Glomerular visceral epithelial cell (primary cell): ENCODE measurements around the gene PAN2.
"Not testable (repeated sequence)": the region's sequence is repeated elsewhere in the genome, so short reads cannot be mapped to it uniquely, and the experiment has no call there.

Experiments
- DNase-seq: peaks from one replicate; pipeline ENCODE4 v3.0.0-alpha.2; 2016; ENCODE audit errors: extremely low spot score

PAN2 gene

GRCh38 chr12:56333679-56334489 lies at the start of gene PAN2:
Gene PAN2 (minus strand): TSS chr12:56334000. CDS start chr12:56333094, 906 bp downstream.
- peak; percentile 97 for DNase-seq

GRCh38 chr12:56382611-56383010 lies 48.8 kb upstream of the PAN2 start:
- no peak for DNase-seq

DNA sequence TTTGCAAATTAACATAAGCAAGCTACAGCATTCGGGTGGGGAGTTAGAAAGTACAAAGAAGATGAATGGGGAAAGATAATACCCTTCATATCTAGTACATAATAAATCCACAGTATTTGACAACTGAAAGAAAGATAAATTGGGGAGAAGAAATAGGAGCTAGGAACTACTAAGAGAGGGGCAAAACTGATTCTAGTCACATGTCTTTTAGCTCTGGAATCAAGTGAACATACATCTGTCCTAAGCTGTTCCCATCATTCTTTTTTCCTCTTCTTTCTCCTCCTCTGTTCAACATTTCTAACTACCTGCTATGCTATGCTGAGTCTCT lies 44.2 kb upstream of the PAN2 start:
- DNase-seq = no peak

DNA sequence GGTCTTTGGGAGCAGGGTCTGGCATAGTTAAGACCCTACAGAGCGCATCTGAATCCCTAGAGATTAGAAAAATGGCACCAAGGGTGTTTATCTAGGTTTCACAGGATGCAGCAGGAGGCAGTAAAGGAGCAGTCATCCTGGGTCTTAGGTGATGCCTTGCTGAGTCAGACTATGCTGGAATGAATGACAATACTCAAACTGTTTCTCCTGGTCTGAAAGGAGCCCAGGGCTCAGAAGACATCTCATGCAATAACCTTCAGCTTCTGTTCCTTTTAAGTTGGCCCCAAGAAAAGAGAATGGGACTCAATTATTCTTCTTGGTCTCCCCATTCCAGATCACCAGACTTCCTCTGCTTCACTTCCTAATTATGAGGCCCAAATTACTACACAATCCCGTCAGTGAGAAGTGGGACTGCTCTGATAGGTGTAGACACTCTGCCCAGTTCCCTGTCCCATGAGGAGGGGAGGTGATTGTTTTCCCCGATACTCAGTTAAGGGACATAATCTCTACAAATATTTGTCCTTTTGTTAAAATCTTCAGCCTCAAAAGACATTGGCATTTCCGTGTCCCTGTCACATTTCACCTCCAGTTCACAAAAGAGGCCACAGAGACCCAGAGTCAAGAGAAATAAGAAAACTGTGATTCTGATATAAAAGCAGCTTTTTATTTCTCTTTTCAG lies 43.6 kb upstream of the PAN2 start:
- peak; percentile 15 for DNase-seq

- DNase-seq = no peak
Measured at GRCh38 chr12:56375598-56376434, 42.0 kb upstream of the PAN2 start.

DNA sequence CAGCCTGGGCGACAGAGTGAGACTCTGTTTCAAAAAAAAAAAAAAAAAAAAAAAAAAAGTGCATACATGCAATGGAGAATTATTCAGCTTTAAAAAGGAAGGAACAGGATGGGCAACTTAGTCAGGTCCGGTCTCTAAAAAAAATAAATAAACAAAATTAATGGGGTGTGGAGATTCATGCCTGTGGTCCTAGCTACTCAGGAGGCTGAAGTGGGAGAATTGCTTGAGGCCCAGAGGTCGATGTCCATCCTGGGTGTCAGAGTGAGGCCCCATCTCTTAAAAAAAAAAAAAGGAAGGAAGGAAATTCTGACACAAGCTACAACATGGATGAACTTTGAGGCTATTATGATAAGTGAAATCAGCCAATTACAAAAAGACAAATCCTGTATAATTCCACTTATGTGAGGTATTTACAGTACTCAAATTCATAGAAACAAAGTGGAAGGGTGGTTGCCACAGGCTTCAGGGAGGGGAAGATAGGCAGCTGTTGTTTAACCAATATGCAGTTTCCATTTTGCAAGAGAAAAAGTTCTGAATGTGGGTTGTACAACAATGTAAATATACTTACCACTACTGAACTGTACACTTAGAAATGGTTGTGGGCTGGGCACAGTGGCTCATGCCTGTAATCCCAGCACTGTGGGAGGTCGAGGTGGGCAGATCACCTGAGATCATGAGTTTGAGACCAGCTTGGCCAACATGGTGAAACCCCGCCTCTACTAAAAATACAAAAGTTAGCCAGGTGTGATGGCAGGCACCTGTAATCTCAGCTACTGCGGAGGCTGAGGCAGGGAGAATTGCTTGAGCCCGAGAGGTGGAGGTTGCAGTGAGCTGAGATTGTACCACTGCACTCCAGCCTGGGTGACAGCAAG lies 41.2 kb upstream of the PAN2 start:
- no peak for DNase-seq

- DNase-seq = no peak
Measured at GRCh38 chr12:56373515-56373914, 39.7 kb upstream of the PAN2 start.

DNA sequence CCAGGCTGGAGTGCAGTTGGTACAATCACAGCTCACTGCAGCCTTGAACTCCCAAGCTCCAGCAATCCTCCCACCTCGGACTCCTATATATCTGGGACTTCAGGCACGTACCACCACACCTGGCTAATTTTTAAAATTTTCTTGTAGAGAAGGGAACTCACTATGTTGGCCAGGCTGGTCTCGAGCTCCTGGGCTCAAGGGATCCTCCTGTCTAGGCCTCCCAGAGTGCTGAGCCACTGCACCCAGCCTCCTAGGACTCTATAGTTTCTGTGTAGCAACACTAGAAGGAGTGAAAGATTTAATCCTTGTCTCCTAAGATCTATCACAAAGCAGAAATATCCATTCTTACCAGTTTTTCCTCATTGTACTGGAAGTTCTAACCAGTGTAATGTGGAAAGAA lies 33.1 kb upstream of the PAN2 start:
- no peak for DNase-seq

DNA sequence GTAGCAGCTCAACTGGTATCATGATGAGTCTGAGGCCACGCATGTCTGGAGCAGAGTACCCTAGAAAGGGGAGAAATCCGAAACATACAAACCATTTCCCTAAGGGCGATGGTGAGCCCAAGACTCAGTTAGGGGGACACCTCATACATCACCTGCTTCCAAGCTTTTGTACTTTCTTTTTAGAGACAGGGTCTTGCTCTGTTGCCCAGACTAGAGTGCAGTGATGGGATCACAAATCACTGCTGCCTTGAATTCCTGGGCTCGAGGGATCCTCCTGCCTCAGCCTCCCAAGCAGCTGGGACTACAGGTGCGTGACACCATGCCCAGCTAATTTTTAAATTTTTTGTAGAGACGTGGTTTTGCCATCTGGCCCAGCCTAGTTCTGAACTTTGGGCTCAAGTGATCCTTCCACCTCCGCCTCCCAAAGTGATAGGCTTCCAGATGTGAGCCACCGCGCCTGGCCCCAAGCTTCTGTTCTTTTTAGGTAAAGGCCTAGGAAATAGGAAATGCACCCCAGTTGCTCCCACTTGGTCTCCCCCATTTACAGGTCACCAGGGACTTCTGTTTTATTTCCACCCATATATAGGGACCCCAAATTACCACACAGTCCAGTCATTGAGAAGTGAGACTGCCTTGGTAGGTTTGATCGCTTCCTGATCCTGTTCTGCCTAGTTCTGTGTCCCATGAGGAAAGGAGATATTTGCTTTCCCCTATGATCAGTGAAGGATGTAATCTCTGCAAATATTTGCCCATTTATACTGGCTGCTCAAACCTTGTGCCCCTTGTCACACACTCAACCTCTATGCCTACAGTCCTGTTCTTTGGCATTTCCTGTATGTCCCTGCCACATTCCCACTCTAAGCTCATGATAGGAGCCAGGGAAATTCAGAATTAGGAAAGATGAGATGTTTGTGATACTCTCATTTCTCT lies 28.6 kb upstream of the PAN2 start, which contains the start of gene APOF:
TSS of gene APOF (minus strand) at position 728 of the 930 bp plus-strand sequence. CDS start at position 616, 112 bp downstream.
- DNase-seq = no peak

- no peak for DNase-seq
Measured at GRCh38 chr12:56361487-56362129, 27.8 kb upstream of the PAN2 start.

DNA sequence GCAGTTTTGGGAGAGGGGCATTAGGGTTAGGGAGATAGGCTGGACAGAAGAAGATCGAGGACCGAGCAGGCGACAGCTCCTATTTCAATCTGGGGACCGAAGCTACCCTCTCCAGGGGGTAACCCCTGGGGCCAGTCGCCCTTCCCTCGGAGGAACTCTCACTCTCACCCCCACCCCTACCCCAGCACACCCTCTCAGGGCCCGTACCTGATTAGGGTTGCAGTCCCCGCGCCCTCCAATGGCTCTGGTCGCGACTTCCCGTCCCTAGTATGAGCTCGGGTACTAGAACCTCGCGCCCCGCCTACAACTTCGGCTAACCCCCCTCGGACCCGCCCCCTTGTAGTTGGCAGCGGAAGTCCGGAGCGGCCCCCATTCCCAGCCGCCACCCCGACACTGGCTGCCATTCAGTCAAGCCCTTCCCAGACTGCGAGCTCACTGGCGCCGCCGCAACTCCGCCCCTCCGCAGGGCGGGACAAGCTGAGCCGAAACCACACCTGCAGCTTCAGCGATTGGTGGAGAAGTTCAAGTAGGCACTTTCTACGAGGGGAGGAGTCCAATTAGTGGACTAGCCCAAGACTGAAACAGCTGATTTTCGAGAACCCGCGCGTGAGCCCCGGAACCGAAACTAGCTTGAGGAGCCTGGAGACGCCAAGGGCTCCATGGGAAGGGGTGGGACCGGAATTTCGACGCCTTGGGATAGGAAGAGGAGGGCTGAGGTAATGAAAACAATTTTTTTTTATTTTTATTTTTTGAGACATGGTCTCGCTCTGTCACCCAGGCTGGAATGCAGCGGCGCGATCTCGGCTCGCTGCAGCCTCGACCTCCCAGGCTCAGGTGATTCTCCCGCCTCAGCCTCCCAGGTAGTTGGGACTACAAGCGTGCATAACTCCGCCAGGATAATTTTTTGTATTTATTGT lies 26.3 kb upstream of the PAN2 start, which contains the start of gene STAT2:
TSS of gene STAT2 (minus strand) at position 257 of the 917 bp plus-strand sequence. CDS start 3,536 bp downstream, outside the sequence.
- peak; percentile 100 for DNase-seq

- DNase-seq = peak; percentile 54
Measured at GRCh38 chr12:56358836-56359532, 25.2 kb upstream of the PAN2 start.

DNA sequence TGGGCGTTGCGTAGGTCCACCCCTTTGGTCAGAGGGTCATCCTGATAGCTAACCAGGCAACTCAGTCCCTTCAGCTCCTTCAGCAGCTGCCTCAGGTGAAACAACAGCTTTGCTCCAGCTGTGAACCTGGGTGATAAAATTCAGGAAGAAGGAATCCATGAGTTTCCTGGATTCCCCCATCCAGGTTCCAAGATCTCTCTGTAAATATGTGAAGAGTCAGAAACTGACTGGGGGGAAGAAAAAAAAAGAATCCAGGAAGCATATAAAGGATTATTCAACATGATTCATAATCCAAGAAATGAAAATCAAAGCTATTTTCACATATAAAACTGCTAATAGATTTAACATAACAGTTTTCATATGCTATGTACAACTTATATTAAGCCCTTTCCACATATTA lies 17.5 kb upstream of the PAN2 start:
- no peak for DNase-seq

DNA sequence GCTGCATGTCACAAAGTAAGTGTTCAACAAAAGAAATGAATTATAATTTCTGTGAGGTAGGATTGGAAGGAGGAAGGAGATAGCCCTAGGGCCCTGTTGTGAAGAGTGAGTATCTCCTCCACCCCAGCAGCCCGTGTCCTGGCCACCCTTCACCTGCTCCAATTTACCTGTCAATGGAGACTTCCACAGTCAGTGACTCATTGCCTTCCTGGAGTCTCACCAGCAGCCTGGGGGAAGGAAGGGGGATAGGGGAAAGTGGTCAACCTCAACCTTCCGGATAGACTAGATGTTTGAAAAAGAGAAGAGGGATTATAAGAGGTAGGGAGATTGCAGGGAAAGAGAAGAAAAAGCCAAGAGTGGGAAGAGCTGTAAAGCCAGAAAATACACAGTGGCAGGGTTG lies 16.9 kb upstream of the PAN2 start:
- no peak for DNase-seq

- DNase-seq = no peak
Measured at GRCh38 chr12:56348776-56349175, 15.0 kb upstream of the PAN2 start.

- not testable (repeated sequence) for DNase-seq
Measured at GRCh38 chr12:56347255-56347654, 13.5 kb upstream of the PAN2 start.

DNA sequence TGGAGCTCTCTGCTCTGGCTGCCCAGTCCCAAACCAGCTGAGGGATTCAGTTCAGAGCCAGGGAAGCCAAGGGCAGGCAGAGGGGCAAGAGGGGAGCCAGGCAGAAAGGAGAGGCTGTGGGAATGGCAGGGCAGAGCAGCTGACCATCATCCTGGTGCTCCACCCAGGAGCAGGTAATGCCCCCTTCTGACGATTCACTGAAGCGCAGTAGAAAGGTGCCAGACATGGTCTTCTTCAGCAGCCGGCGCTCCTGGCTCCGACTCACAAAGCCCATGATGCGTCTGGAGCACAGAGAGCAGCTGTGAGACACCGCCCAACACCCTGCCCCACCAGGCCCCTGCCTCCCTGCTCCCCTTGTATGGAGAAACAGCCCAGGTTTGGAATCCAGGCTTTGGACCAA lies 12.9 kb upstream of the PAN2 start:
- no peak for DNase-seq

DNA sequence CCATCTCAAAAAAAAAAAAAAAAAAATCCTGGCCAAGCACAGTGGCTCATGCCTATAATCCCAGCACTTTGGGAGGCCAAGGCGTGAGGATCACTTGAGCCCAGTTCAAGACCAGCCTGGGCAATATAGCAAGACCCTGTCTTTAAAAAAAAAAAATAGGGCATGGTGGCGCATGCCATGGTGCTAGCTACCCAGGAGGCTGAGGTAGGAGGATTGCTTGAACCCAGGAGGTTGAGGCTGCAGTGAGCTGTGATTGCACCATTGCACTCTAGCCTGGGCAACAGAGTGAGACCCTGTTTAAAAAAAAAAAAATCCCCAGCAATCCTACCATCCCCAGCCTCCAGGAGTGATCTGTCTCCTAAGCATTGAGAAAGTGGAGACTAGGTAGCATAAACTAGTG lies 8.5 kb upstream of the PAN2 start:
- DNase-seq = not testable (repeated sequence)
